ENCODE results near the gene ZNF599.
A peak's percentile ranks its signal among the peaks of the same experiment; 100 is the strongest.
"Not testable (repeated sequence)": the region's sequence is repeated elsewhere in the genome, so short reads cannot be mapped to it uniquely, and the experiment has no call there.

Gene ZNF599

DNA sequence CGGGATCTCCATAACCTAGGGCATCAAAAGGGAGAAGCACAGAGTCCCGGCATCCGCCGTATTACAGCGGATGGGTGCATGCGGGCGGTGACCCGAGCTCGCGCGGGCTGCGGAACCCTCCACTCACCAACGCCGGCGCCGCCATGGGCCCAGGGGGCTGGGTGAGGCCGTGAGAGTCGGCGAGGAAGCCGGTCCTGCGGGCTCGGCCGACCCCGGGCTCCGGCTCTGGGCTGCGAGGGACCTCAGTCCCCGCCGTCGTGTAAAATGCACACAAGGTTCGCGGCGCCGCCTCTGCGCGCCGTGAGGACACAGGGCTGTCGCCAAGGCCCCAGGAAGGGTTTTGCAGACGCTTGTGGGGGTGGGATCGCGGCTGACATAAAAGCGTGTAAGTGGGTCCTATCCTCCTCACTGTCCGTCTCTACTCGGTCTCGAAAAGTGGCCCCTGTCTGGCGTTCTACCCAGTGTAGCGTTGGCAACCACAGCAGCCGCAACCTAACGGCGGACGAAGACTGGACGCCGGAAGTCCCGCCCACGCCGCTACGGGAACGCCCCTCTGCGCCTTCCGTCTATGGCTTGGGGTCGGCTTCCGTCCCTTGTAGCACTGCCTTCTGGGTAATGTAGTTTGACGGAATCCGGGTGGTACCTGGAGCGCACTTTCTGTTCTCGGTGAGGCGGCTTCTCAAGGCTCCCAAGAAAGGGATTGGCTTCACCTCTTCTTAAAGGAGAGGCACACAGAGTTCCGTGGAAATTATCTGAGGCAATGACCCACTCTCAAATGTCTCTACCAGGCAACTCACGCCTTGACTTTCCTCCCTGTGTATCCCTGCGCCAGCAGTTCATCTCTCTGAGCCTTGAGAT, at the start of gene ZNF599:
ZNF599 (minus strand) TSS at position 519 of the 858 bp plus-strand sequence; CDS start at position 145, 374 bp downstream.
- peak; percentile 96 for DNase-seq

DNA sequence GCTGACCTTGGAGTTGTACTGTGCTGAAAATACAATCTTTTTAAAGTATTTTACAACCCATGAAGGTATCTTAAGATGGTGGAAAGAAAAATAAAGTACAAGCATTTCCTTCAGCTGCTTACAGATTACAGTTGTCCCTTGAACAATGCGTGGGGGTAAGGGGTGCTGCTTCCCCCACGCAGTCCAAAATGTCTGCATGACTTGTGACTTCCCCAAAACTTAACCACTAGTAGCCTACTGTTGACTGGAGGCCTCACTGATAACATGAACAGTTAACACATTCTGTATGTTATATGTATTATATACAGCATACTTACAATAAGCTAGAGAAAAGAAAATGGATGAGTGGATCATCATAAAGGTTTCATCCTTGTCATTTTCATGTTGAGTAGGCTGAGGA, 45.3 kb upstream of the ZNF599 start:
- peak; percentile 11 for DNase-seq

GRCh38 chr19:34816708-34817107, 43.7 kb upstream of the ZNF599 start:
- no peak for DNase-seq

DNA sequence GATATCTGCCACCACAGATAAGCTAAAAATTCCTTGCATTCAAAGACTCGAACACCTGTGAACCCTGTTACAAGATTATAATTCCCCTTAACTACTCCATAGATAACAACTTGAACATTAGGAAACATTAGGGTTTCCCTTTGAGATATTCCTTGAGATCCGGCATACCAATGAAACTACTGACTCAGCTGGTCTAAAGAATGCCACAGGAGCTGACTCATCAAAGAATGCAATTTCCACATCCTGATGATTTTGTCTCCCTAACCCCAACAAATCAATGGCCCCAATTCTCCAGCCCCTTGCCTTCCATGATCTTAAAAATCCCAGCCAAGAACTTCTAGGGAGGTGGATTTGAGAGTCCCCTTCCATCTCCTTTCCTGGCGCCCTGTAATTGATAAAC, 35.6 kb upstream of the ZNF599 start:
- DNase-seq, result no peak

DNA sequence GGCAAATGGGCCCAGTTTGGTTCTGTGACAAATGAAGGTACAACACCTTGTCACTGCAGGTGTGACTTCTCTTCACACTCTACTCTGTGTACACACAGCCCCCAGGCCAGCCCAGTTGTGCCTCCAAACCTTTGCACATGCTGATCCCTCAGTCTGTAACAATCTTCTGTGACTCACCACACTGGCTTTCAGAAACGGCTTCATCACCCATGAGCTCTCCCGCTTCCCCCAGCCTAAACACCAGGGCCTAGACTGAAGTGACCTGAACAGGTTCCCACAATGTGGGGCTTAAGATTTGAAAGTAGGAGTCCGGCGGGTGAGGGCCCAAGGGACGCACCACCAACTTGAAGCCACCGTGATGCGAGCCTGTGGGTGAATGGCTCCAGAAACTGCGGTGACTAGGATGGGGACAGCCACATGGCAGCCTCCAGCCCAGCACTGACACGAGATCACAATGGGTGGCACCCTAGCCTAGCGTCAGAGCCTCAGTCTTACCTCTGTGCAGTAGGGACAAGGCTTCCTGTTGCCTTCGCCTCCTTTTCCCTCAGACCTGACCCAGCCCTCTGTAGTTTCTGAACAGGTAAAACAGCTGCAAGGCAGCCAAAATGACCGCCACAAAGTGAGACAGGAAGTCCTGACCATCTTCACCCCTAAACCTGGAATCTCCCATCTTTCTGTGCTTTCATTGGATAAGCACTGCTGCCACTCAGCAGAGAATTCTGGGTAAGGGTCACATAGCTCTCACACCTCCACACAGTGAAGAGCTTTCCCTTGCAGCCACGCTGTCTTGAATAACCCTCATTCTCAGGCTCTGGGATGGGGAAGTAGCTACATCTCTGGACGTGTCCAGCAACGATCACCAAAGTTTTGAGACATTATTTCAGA, 34.2 kb upstream of the ZNF599 start:
- no peak for DNase-seq

DNA sequence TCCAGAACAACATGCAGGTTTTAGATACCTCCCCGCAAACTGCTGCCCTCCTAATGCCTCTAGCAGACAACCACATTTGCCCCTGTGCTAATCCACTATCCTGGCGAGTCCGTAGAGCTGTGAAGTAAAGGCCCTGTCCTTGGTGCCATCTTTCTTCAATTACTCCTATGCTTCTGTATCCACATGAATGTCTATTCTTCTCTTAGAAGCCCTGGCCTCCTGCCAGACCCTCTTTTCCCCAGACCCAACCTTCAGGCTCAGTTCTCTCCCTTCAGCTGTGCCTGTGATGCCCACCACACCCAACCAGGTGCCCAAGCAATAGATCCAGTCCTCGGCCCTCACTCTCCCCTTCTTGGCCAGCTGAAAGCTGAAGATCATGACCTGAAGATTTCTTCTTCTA, 31.1 kb upstream of the ZNF599 start:
- no peak for DNase-seq

DNA sequence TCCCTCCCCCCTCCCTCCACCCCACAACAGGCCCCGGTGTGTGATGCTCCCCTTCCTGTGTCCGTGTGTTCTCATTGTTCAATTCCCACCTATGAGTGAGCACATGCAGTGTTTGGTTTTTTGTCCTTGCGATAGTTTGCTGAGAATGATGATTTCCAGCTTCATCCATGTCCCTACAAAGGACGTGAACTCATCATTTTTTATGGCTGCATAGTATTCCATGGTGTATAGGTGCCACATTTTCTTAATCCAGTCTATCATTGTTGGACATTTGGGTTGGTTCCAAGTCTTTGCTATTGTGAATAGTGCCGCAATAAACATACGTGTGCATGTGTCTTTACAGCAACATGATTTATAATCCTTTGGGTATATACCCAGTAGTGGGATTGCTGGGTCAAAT, 23.9 kb upstream of the ZNF599 start:
- not testable (repeated sequence) for DNase-seq

GRCh38 chr19:34794066-34794960, 21.3 kb upstream of the ZNF599 start:
- DNase-seq, result no peak

DNA sequence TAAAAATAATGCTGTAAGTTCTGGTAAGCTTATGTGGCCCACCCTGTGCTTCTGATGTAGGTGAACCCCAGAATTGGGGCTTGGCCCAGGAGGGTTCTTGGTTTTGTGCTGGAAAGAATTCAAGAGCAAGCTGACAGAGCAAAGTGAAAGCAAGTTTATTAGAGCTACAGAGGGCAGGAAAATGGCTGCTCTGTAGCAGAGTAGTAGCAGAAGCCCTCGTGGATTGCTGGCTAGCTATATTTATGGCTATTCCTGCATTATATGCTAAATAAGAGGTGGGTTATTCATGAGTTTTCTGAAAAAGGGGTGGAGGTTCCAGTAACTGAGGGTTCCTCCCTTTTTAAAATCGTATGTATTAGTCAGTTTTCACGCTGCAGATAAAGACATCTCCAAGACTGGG, 20.6 kb upstream of the ZNF599 start:
- no peak for DNase-seq

- no peak for DNase-seq
Observed at GRCh38 chr19:34788074-34788473, 15.1 kb upstream of the ZNF599 start.

GRCh38 chr19:34787059-34787824, 14.2 kb upstream of the ZNF599 start:
- no peak for DNase-seq

- no peak for DNase-seq
Observed at GRCh38 chr19:34786236-34786635, 13.2 kb upstream of the ZNF599 start.

GRCh38 chr19:34779652-34780051, 6.6 kb upstream of the ZNF599 start:
- no peak for DNase-seq

DNA sequence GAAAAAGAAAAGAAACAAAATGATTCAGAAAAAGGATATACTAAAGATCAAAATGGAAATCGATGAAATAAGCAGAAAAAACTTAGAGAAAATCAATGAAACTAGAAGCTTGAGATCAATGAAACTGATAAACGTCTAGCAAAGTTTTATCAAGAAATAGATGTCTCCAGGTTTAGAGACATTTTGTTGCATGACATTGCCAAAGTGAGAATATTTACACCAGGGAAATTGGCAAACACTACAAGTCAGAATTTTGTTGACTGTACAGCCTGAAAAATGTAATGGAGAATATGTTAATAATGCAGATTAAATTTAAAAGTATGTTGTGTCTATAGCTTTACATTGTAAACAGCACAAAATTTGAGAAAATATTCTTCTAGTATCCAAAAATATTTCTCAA, 5.3 kb upstream of the ZNF599 start:
- no peak for DNase-seq

GRCh38 chr19:34774857-34775256, 1.8 kb upstream of the ZNF599 start:
- no peak for DNase-seq

GRCh38 chr19:34773555-34773864, 495 bp upstream of the ZNF599 start:
- DNase-seq, result no peak

DNA sequence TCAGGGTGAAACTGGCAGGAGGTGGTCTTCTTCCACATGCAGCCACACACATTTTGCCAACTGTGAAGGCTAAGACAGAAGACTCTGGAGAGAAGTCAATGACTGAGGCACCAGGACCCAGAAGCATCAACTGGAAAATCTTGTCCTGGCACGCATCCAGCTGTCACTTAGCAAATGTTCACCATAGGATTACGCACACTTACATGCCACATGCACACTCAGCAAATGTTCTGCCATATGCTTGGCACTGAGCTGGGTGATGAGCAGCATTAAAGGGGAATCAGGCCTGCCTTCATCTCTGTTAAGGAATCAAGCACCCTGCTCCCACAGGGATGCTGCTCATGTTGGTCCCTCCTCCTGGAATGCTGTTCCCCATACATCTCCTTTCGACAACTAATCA, 5.1 kb downstream of the ZNF599 start:
- no peak for DNase-seq

- DNase-seq, result no peak
Observed at GRCh38 chr19:34766386-34766785, 6.6 kb downstream of the ZNF599 start.

GRCh38 chr19:34759218-34759917, 13.6 kb downstream of the ZNF599 start:
- no peak for DNase-seq

DNA sequence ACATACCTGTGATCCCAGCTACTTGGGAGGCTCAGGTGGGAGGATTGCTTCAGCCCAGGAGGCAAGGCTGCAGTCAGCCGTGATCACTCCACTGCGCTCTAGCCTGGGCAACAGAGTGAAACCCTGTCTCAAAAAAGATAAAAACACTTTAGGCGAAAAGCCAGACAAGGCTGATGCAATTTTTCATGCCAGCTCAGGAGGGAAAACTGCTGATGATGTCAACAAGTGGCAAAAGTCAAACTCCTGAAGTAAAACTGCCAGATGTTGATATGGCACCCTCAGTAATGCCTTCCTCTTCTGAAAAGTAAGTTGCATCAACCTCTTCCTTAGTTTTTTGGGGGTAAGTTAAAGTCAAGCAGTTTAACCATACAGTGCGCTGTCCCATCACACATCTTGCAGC, 15.6 kb downstream of the ZNF599 start:
- DNase-seq, result no peak

DNA sequence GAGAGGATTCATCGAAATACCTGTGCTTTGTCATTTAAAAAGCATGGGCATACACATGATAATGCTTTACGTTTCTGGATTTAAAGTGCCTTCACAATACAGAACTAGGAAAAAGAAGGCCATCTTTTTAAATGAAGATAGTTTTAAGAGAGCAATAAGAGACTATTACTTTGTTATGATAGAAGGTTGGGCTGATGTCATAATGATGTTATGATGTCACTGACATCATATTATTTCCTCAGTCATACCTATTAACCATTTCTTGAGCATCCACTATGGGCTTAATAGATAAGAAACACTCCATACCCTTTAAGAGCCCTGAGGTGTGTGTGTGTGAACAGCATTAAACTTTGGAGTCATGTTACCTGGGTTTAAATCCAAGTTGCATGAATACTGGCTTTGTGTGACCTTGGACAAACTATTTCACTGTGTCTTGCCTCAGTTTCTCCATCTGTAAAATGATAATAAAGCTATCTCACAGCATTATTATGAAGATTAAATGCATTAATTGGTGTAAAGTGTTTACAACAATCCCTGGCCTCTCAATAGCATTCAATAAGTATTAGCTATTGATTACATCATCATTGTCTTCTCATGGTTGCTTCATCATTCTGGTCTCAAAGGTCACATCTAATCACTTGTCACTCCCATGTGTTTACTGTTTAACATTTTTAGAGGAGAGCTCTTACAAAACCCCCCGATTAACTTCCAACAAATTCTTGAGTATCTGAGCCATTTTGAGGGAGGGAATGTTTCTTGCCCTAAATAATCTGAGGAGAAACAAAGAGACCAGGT, 27.9 kb downstream of the ZNF599 start:
- DNase-seq, result no peak
